Right kidney (tissue), 1 donor: ENCODE data around the gene LIN54.

Source experiments
- DNase-seq: peaks from one replicate; pipeline ENCODE4 v3.0.0-alpha.2; 2016

Gene LIN54

DNA sequence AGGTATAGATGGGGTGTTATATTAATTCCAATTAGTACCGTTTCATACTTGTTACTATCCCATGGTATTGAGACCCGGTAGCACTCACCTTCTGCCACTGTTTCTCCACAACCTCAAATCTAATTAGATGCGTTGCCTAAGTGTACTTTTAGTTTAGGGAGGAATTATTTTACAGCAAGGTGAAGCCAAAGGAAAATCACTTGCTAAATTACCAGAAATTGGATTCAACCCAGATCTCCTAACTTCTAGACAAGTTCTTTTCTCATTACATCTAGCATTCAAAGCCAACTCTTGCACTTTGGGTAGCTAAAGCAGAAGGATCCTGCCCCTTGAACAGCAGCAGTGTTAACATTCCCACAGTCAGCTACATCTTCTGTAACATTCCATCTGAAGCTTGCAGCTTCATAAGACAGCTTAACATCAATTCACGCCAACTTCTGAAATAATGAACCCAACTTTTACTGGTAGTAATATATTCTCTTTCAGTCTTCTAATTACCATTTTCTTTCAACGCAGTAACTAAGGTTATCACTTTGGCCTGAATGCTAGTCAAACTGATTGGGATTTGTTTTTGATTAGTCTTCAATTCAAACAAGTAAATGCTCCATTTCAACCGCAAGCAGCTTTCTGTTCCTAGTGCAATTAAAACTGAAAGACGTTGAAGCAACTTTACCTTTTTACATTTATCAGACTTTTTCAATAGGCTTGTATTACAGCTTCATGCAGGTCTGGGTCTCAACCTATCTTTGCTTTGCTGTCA is 118.7 kb downstream of the LIN54 start:
- DNase-seq, result no peak

DNA sequence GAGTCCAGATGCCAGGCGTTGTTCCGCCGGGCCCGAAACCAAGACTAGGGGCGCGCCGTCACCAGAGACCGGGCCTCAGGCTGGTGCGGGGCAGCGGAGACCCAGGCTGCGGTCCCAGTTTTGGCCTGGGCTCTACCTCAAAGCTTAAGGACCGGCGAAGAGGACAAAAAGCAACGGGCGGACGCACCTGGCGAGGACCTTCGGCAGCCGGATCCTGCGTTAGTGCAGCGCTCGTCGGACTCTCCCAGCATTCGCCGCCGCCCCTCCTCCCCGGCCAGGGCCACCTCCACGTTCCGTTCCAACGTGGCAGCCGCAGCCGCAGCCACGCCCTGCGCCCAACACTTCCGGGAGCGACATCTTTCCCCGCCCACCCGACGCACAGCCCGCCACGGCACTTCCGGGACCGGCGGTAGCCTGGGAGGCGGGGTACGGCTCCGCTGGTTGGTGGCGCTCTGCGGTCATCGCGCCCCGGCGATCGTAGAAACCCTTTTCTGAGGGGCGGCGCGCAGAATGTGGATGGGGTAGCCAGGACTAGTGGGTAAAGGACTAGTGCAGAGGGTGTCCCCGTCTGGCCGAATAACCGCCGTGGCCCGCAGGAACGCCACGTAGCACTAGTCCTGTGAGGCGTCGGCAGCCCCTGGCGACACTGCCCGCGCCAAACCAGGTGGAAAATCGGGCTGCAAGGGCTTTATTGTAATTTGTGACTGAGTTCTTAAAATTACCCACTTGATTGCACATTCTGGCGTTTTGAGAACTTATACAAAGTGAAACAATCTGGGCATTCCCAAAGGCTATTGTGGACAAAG is 119.5 kb downstream of the LIN54 start, which contains the start of gene SEC31A:
SEC31A (minus strand) TSS at position 253 of the 806 bp plus-strand sequence. CDS start 9,217 bp downstream, outside the sequence.
- peak; percentile 97 for DNase-seq

DNA sequence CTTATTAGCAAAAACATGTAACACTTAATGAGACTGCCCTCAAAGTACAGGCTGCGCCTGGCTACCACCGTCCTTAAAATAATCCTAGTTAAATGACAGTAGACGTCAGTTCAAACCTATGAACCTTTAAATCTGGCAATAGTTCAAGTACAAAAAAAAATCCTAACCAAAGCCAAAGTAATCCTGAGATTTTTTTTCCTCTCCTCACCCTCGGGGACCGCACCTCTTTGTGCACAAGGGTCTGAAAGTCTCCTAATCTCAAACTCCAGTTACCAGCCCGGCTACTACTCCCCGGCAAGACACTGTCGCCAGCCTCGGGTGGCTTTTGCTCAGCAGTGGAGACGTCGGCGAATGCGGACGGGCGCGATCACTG is 120.1 kb downstream of the LIN54 start:
- no peak for DNase-seq

DNA sequence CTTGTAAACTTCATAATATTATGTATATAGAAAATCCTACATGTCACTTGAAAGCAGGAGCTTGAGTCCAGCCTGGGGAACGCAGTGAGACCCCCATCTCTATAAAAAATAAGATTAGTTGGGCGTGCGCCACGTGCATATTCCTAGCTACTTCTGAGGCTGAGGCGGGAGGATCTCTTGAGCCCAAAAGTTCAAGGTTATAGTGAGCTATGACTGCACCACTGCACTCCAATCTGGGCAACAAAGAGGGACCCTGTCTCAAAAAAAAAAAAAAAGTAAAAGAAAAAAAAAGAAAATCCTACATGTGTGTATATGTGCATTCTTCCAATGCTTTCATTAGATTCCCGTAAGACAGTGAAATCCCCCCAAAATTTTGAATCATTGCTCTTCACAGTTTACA is 121.3 kb downstream of the LIN54 start:
- no peak for DNase-seq

DNA sequence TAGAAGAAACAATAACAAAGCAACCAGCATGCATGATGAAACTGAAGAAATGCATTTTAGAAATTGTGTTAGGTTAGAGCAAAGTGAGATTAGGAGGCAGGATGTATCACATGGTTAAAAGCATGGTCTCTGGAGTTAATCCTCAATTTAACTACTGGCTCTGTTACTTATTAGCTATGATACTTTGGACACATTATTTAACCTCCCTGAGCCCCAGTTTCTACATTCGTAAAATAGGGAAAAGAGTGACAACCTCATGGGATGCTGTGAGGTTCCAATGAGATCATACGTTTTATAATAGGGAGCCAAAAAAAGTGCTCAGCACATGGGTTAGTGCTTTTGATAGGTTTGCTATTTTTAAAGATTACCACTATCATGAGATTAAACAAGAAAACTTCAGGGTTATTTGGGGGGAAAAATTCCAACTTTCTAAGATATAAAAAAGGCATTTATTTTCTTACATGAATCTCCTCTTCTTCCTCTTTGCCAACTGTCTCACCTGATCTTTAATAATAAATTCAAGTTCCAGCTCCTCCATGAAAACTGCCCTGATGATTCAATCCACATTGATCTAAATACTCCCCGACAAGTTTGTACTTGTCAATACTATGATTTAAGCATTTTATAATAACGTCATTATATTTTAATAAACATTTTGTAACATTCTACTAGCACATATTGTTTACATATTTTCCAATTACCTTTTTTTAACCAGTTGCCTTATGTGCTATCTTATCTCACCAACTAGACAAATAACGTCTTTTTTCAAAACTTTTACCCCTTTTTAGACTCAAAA is 124.3 kb downstream of the LIN54 start:
- DNase-seq, result no peak

DNA sequence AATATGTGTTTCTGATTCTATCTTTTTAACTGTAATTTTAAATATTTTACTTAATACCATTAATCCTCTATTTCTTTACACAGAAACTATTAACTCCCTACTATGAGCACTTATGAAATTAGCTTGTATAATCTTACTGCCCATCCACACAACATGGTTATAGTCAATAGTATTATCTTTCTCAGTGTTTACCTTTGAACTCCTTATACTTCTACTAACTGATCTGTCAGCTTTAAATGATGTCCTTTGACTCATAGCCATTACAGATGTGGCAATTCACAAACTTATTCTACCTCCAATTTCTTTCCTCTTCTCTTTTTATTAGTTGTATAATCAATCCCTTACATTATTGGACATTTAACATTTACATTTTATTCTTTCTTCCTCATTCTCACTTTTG is 125.2 kb downstream of the LIN54 start:
- DNase-seq, result no peak
